Measurements from ENCODE around the gene PLCZ1.
"Not testable (repeated sequence)": the region's sequence is repeated elsewhere in the genome, so short reads cannot be mapped to it uniquely, and the experiment has no call there.

Gene PLCZ1

DNA sequence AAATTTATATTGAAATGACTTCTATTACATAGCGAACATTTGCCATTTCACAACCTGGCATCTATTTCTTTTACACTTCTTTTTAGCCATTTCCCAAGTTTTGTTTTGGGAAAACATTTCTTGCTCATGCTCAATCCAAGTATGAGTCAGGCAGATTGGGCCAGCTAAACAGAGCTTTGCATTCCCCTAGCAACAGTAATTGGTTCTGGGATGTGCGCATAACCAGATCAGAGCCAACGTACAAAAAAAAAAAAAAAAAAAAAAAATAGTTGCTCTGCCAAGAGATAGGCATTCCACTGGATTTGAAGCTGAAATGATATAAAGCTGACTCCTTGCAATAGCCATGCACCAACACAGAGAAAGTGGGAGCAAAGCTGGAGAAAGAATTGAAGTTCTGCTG lies 37.5 kb downstream of the PLCZ1 start:
- no peak for DNase-seq

DNA sequence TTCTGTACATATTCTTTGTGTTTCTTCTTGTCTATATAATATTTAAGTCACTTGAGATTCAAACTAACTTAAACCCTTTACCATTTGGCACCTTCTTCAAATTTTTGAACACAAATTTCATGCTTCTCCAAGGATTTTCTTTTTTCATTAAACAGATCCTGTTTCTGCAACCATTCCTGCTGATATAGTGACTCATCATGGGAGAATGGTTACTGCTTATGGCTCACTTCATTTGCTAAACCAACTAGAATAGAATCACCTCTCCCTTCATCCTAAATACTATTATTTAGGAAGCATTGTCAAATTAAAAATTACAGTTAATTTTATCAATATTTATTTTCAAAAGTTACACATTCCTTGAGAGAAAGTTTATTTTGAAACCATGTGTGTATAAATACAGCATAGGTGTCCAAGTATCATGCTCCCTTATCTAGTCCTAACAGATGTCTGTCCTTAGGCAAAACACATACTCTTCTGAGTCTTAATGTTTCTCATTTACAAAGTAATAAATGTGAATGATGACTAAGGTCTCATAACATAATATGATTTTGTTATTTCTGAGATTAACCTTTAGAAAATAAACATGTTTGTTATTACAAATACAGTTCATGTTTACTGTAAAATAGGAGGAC lies 40.7 kb downstream of the PLCZ1 start:
- no peak for DNase-seq

- DNase-seq: not testable (repeated sequence)
Measured at GRCh38 chr12:18693986-18694385, 43.8 kb downstream of the PLCZ1 start.

GRCh38 chr12:18690653-18691052 lies 47.2 kb downstream of the PLCZ1 start:
- no peak for DNase-seq

DNA sequence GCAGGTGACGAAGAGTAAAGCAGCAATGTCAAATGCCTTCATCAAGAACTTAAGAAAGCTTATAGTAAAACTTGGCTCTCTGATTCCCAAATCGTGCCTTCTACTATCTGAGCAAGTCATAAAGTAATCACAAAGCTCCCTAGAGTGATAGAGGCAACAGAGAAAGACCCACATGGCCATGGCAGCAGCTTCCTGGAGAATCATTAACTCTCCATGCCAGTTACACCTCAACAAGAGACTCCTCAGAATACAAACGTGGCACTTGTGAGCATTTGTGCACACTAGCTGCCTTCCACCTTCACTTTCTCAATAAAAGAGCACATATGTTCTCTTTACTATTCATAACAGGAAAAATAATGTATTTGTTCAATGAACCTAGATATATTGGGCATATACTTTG lies 48.0 kb downstream of the PLCZ1 start:
- DNase-seq: no peak

DNA sequence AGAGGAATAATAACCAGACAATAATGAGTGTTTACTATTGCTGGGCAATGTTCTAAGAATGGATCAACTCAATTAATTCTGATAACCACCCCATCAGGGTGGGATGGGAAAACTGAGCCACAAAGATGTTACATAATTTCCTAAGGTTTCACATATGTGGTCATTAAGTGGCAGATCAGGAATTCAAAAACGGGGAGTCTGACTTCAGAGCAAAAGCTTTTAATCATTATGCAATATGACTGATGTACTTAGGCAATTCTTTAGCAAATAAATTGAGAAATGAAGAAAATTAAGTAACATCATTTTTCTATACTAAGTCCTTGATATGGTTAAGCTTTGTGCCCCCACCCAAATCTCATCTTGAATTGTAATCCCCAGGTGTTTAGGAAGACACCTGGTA lies 53.4 kb downstream of the PLCZ1 start:
- DNase-seq: no peak

- DNase-seq: no peak
Measured at GRCh38 chr12:18683327-18684013, 54.3 kb downstream of the PLCZ1 start.

DNA sequence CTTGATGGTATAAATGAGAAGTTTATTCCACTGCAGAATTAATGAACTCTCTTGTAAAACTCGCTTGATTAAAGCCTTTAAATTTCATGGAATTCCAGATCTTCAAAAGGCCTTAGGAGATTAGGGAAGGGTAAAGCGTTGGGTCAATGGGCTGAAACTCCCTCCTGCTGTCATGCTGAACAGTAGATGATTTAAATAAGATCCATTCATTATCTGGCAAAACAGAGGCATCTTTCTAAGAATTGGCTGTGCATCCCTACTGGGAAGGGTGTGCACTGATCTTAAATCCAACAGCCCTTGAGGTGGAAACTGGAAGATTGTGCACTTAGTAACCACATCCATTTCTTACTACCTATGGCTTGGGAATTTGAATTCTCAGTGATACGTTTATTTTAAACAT lies 56.0 kb downstream of the PLCZ1 start:
- DNase-seq: no peak

GRCh38 chr12:18676996-18677588 lies 60.7 kb downstream of the PLCZ1 start:
- no peak for DNase-seq

GRCh38 chr12:18676141-18676540 lies 61.7 kb downstream of the PLCZ1 start:
- no peak for DNase-seq

GRCh38 chr12:18658829-18659228 lies 79.0 kb downstream of the PLCZ1 start:
- DNase-seq: no peak

DNA sequence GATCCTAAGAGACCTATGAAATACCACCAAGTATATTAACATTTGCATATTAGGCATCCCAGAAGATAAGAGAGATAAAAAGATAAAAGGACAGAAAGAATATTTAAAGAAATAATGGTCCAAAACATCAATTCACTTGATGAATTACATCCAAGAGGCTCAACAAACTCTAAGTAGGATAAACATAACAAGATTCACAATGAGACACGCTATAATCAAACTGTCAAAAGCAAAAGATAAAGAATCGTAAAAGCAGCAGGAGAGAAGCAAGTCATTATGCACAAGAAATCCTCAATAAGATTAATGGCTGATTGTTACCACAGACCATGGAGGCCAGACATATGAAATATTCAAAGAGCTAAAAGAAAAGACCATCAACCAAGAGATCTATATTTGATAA lies 79.6 kb downstream of the PLCZ1 start:
- DNase-seq: no peak

DNA sequence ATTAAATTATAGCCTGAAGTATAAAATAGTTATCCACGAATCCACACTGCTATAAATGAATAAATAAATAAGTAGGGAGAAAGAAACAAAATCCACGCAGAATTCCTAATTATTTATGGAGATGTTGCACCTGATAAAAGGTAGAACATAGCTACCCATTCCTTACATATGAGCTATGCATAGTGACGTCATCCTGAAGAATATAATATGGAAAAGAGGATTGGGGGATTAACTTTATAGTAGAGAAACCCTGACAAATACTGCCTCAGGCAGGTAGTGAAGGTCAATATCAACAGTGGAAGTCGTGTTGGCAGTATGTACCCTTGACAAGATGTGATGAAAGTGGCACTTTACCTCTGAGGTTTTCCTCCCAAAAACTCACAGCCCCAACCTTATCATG lies 82.5 kb downstream of the PLCZ1 start:
- DNase-seq: no peak

- no peak for DNase-seq
Measured at GRCh38 chr12:18653465-18653864, 84.3 kb downstream of the PLCZ1 start.

DNA sequence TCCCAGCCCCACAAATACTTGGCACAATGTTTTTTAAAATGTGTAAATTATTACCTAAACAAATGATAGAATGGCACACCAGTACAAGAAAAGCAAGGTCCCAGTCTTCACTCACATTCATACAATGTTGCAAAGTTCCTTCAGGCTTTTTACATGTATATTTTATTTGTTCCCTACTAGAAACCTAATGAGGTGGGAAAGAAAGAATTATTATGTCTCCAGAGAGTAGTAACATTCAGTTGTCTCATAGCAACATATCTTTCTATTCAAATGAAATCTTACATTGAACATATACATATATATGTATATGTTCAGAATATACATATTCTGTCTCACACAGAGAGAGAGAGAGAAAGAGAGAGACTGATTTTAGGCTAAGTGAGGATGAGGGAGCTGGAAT lies 85.2 kb downstream of the PLCZ1 start:
- DNase-seq: no peak

DNA sequence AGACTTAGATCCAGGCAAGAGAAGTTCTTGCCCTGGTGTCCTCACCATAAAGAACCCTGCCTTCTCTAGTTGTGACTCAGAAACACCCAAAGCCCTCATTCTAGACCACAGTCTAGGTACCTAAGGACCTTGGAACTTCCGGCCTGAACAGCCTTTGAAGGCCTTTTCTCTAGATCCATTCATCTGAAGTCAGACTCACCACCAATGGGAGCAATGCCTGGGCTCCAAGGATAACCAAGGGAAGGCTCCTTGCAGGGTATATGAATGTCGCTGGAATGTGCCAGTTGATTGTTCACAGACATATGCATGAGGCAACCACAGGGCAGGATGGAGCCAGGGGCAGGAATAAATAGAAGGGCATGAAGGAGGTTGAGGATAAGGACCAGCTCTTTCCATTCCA lies 86.3 kb downstream of the PLCZ1 start:
- DNase-seq: no peak

DNA sequence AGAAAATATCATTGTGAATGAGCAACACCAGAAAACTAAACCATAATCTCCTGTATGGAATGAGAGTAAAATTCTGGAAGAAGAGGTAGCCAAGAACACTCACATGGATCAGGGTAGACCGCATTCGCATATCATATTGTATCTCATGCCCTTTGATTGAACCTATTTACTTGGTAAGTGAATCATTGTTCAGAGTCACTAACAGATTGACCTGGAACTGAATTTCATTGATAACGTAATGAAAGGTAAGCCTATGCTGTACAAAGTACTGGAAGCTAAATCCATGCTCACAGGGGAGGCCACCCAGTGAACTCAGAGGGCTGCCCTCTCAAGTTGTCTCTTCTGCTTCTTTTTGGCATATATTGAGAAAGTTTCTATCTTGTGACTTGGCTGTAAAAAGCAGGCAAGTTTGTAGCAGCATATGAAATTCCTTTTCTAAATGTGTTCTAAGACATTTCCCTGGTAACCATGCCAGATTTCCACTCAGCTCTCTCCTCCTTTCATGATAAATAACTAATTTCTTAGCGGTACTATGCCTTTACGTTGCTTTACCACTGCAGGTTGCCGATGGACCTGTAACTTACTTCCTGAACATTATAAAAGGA lies 91.4 kb downstream of the PLCZ1 start:
- no peak for DNase-seq

- DNase-seq: no peak
Measured at GRCh38 chr12:18644564-18644963, 93.2 kb downstream of the PLCZ1 start.

- DNase-seq: no peak
Measured at GRCh38 chr12:18643681-18644080, 94.1 kb downstream of the PLCZ1 start.

GRCh38 chr12:18640321-18640955 lies 97.4 kb downstream of the PLCZ1 start:
- DNase-seq: no peak

DNA sequence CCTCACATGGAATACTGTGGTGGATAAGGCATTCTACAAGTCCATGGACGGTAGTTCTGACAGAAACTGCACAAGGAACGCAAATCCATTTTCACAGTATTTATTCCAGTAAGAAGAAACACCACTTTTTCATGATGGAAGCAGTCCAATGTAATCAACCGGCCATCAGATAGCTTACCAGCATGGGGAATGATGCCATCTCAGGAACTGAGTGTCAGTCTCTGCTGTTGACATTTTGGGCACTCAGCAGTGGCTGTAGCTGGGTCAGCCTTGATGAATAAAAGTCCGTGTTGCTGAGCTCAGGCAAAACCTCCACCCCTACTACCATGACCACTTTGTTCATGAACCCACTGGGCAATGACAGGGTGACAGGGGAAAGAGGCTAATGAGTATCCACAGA lies 103.4 kb downstream of the PLCZ1 start:
- no peak for DNase-seq

Data from NCI-H1417 treated with DMSO at 0.1 percent for 48 hours (cell line).